Fibroblast of lung (primary cell): ENCODE measurements around the gene RAVER2. TPM values are rescaled to one million over a fixed set of nuclear protein-coding genes. Genes with fewer than 3 reads are reported as not detected.
"Not testable (repeated sequence)": the region's sequence is repeated elsewhere in the genome, so short reads cannot be mapped to it uniquely, and the experiment has no call there.

Experiments used
- DNase-seq, 2 donors: peaks; one replicate each; pipeline versions ENCODE4 v3.0.0 to v3.0.0-alpha.2; 2010; ENCODE audit warnings: low read depth in 2 of 2
- H2AFZ ChIP-seq: 2 replicates; pipeline ENCODE4 v1.5.1; 2012; ENCODE audit warnings: low read length, control low read depth, inconsistent platforms
- H3K27ac ChIP-seq: 2 replicates; pipeline ENCODE4 v1.5.1; 2011; ENCODE audit warnings: low read length, control low read depth; ENCODE audit not compliant: insufficient read depth
- H3K27me3 ChIP-seq: 2 replicates; pipeline ENCODE4 v1.5.1; 2011; ENCODE audit warnings: mild to moderate bottlenecking, low read length; ENCODE audit not compliant: control insufficient read depth, insufficient read depth
- H3K36me3 ChIP-seq: 2 replicates; pipeline ENCODE4 v1.5.1; 2011; ENCODE audit warnings: low read length; ENCODE audit not compliant: control insufficient read depth, insufficient read depth
- H3K4me1 ChIP-seq: 2 replicates; pipeline ENCODE4 v1.5.1; 2011; ENCODE audit warnings: low read length; ENCODE audit not compliant: control insufficient read depth, insufficient read depth; ENCODE audit errors: extremely low read depth
- H3K4me2 ChIP-seq: 2 replicates; pipeline ENCODE4 v1.5.1; 2011; ENCODE audit warnings: low read length, control low read depth; ENCODE audit not compliant: insufficient read depth; ENCODE audit errors: extremely low read depth
- H3K4me3 ChIP-seq, 4 experiments: fragments of 200-600 bp in 1 of 4; sonication (generic) in 1 of 4; replicated peaks in 1 of 4; 2 replicates each; pipeline ENCODE4 v1.5.1; 2011 to 2016; ENCODE audit warnings: low read length in 4 of 4, low read depth in 3 of 4, mild to moderate bottlenecking in 3 of 4, control low read depth in 2 of 4, inconsistent platforms in 1 of 4, mixed read lengths in 1 of 4; ENCODE audit not compliant: insufficient read depth in 1 of 4; ENCODE audit errors: control extremely low read depth in 1 of 4
- H3K79me2 ChIP-seq: 2 replicates; pipeline ENCODE4 v1.5.1; 2012; ENCODE audit warnings: mild to moderate bottlenecking, low read length, inconsistent platforms; ENCODE audit not compliant: control insufficient read depth, insufficient read depth
- H3K9ac ChIP-seq: 2 replicates; pipeline ENCODE4 v1.5.1; 2011; ENCODE audit warnings: mild to moderate bottlenecking, low read length, control low read depth; ENCODE audit not compliant: insufficient read depth
- H3K9me3 ChIP-seq: 2 replicates; pipeline ENCODE4 v1.5.1; 2012; ENCODE audit warnings: low read depth, low read length; ENCODE audit not compliant: control insufficient read depth, insufficient read depth
- H4K20me1 ChIP-seq: 2 replicates; pipeline ENCODE4 v1.5.1; 2011; ENCODE audit warnings: low read length; ENCODE audit not compliant: control insufficient read depth, insufficient read depth; ENCODE audit errors: extremely low read depth
- EZH2 ChIP-seq: IDR thresholded peaks from 2 replicates; pipeline ENCODE4 v1.5.1; 2012; ENCODE audit warnings: low read length, control low read depth, mild to moderate bottlenecking; ENCODE audit errors: missing control alignments
- polyA plus RNA-seq, 2 donors: library from polyadenylated mRNA; depleted of rRNA in 1 of 2; stranded (reverse) in 1 of 2; unstranded in 1 of 2; fragments of >200 nt; gene quantifications; 2 replicates each; pipeline ENCODE4 v1.2.1, GENCODE V29; 2011 to 2012; ENCODE audit warnings: missing spikeins in 1 of 2
- total RNA-seq: library from RNA; depleted of rRNA; stranded (reverse); fragments of >200 nt; gene quantifications from 2 replicates; pipeline ENCODE4 v1.2.1, GENCODE V29; 2014
- TF ChIP-seq, protein P1 (sequence below), 2 donors: IDR thresholded peaks in 1 of 2; conservative IDR thresholded peaks in 1 of 2; 1 replicate in 1 of 2; 2 replicates in 1 of 2; pipeline ENCODE4 v1.5.1; 2011 to 2012; ENCODE audit warnings: low read length in 2 of 2, control low read depth in 1 of 2, inconsistent platforms in 1 of 2, low read depth in 1 of 2, mild to moderate bottlenecking in 1 of 2

Gene RAVER2
- total and polyA plus RNA-seq, 2 donors (not counting 1 experiment from before 2014, with no cell fraction given): 4.3 to 5.6 TPM

DNA sequence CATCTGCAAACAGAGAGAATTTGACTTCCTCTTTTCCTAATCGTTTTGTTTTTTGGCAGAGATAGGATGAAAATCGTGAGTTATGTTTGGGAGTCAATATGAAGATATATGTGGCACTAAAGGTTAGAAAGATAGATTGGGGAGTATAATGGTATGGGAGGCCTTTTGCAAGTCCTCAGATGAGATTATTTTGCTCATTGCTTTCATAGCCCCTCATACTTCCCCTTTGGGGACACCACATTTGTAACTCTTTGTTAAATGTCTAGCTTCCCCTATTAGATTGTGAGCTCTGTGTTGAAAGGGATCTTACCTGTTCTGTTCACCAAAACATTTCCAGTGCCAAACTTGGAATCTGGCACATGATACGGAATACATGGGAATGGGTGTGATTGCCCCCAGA, 30.2 kb downstream of the RAVER2 start:
- H3K79me2 ChIP-seq: no peaks in the 10 kb centered on the region
- no peaks in the 10 kb centered on the region for H3K4me1 ChIP-seq
- H3K27me3 ChIP-seq: no peaks in the 10 kb centered on the region
- H3K9me3 ChIP-seq: no peaks in the 10 kb centered on the region
- no peak for DNase-seq
- H3K4me2 ChIP-seq: no peak overlapping the region
- H2AFZ ChIP-seq: no peak overlapping the region
- H3K9ac ChIP-seq: no peak overlapping the region
- H3K27ac ChIP-seq: no peak overlapping the region
- TF ChIP-seq EZH2: no peak
- TF ChIP-seq, protein P1, sequence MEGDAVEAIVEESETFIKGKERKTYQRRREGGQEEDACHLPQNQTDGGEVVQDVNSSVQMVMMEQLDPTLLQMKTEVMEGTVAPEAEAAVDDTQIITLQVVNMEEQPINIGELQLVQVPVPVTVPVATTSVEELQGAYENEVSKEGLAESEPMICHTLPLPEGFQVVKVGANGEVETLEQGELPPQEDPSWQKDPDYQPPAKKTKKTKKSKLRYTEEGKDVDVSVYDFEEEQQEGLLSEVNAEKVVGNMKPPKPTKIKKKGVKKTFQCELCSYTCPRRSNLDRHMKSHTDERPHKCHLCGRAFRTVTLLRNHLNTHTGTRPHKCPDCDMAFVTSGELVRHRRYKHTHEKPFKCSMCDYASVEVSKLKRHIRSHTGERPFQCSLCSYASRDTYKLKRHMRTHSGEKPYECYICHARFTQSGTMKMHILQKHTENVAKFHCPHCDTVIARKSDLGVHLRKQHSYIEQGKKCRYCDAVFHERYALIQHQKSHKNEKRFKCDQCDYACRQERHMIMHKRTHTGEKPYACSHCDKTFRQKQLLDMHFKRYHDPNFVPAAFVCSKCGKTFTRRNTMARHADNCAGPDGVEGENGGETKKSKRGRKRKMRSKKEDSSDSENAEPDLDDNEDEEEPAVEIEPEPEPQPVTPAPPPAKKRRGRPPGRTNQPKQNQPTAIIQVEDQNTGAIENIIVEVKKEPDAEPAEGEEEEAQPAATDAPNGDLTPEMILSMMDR (conservative IDR thresholded peaks at IDR 0.05 in 1 of 2, IDR thresholded peaks at IDR 0.05 in 1 of 2; ENCODE audit: low read depth in 1 of 2, low read length in 2 of 2): no peak
- H4K20me1 ChIP-seq: no peaks in the 10 kb centered on the region
- H3K4me3 ChIP-seq: no peak overlapping the region
- H3K36me3 ChIP-seq: no peaks in the 10 kb centered on the region

DNA sequence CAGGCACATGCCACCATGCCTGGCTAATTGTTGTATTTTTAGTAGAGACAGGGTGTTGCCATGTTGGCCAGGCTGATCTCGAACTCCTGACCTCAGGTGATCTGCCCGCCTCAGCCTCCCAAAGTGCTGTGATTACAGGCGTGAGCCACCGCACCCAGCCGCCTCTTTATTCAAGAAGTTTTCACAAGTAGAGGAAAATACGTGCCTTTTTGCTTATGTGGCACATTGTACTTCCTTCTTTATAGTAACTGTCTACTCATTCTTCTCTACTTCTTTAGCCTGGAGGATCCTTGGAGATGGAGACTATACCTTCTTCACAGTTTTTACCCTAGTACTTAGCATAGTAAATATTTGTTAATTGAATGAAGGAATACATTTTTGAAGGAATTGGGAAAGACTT, 37.2 kb downstream of the RAVER2 start:
- H3K79me2 ChIP-seq, DNase-seq, H2AFZ ChIP-seq, H3K36me3 ChIP-seq, H3K4me2 ChIP-seq, H3K4me1 ChIP-seq, H3K4me3 ChIP-seq, H3K27me3 ChIP-seq, H3K9ac ChIP-seq, H3K27ac ChIP-seq, H3K9me3 ChIP-seq, H4K20me1 ChIP-seq: not testable (repeated sequence)

DNA sequence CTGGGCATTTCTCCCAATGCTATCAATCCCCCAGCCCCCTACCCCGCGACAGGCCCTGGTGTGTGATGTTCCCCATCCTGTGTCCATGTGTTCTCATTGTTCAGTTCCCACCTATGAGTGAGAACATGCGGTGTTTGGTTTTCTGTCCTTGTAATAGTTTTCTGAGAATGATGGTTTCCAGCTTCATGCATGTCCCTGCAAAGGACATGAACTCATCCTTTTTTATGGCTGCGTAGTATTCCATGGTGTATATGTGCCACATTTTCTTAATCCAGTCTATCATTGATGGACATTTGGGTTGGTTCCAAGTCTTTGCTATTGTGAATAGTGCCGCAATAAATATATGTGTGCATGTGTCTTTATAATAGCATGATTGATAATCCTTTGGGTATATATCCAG, 38.0 kb downstream of the RAVER2 start:
- H3K9ac ChIP-seq, H3K4me2 ChIP-seq, H3K79me2 ChIP-seq, H3K27me3 ChIP-seq, H3K9me3 ChIP-seq, H4K20me1 ChIP-seq, H3K4me3 ChIP-seq, H3K36me3 ChIP-seq, DNase-seq, H2AFZ ChIP-seq, H3K4me1 ChIP-seq, H3K27ac ChIP-seq: not testable (repeated sequence)

DNA sequence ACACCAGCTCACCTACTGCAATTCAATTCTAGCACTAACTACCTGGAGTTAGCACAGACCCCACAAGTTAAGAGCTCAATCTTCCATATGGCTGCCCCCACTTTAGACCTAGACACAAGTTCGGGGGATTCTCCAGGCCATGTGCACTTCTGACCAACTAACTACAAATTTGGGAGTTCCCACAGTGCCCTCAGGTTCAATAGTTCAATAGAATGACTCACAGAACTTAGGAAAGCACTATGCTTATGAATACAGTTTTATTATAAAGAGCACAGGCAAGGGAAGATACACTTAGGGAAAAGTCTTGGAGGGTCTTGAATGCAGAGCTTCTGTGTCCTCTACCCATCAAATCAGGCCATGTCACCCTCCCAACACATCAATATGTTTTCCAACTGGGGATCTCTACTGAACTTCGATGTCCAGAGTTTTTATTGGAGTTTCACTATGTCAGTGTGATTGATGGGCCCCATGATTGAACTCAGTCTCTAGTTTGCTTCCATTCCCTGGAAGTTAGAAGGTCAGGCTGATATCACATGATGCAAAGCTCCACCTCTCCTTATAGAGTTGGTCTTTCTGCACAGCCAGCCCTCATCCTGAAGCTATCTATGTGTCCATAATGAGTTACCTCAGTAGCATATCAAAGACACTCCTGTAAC, 46.1 kb downstream of the RAVER2 start:
- Histone ChIP-seq H3K36me3 (no peaks in the 10 kb centered on the region), H3K9ac (no peak overlapping the region), H3K4me1 (no peaks in the 10 kb centered on the region), H3K27ac (no peak overlapping the region), H3K9me3 (no peaks in the 10 kb centered on the region), H3K27me3 (no peaks in the 10 kb centered on the region), H3K4me2 (no peak overlapping the region), H3K79me2 (no peaks in the 10 kb centered on the region), H3K4me3 (no peak overlapping the region), H4K20me1 (no peaks in the 10 kb centered on the region), H2AFZ (no peak overlapping the region)
- TF ChIP-seq, protein P1 (conservative IDR thresholded peaks at IDR 0.05 in 1 of 2, IDR thresholded peaks at IDR 0.05 in 1 of 2; ENCODE audit: low read depth in 1 of 2, low read length in 2 of 2): no peak
- no peak for TF ChIP-seq EZH2
- no peak for DNase-seq
